ENCODE measurements around the gene GINS2. TPM values are rescaled to one million over a fixed set of nuclear protein-coding genes. Genes with fewer than 3 reads are reported as not detected.

Gene GINS2
- total RNA-seq, result 3.4 and 6.2 TPM in 2 replicates

- peak; percentile 55 to 91 for DNase-seq (ENCODE audit: low read depth in 2 of 2)
Observed at GRCh38 chr16:85688586-85689284, at the start of gene GINS2. GINS2 (minus strand) TSS chr16:85688954; CDS start chr16:85688898, 56 bp downstream.

DNA sequence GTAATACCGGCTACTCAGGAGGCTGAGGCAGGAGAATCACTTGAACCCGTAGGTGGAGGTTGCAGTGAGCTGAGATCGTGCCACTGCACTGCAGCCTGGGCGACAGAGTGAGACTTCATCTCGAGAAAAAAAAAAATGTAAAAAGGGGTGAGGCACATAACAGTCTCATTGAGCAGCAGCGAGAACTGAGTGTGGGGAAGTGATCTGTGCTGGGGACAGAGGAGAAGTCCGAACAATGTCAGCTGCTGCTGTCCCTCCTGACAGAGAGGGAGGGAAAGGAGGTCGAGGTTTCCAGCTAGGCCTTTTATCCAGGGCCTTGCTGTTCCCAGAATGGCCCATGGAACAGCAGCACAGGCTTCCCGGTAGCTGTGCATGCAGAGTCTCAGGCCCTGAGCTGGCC, 48.2 kb upstream of the GINS2 start:
- DNase-seq (ENCODE audit: low read depth in 2 of 2), result no peak

DNA sequence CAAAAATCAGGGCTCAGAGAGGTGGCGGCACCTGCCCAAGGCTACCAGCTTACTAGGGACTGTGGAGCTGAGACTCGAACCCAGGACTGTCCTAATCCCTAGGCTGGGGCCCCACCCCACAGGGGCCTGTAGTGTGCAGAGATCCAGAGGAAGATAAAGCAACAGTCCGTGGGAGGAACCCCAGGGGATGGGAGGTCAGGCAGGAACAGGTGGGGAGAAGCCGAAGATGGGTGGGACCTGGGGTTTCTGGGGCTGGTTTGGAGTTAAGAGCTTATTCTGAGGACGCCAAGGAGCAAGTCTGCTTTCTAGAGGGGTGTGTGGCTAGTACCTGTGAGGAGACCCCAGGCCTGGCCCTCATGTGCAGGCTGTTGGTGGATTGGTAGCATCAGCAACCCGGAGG, 47.2 kb upstream of the GINS2 start:
- DNase-seq (ENCODE audit: low read depth in 2 of 2), result no peak

- no peak for DNase-seq (ENCODE audit: low read depth in 2 of 2)
Observed at GRCh38 chr16:85735225-85735635, 46.5 kb upstream of the GINS2 start.

DNA sequence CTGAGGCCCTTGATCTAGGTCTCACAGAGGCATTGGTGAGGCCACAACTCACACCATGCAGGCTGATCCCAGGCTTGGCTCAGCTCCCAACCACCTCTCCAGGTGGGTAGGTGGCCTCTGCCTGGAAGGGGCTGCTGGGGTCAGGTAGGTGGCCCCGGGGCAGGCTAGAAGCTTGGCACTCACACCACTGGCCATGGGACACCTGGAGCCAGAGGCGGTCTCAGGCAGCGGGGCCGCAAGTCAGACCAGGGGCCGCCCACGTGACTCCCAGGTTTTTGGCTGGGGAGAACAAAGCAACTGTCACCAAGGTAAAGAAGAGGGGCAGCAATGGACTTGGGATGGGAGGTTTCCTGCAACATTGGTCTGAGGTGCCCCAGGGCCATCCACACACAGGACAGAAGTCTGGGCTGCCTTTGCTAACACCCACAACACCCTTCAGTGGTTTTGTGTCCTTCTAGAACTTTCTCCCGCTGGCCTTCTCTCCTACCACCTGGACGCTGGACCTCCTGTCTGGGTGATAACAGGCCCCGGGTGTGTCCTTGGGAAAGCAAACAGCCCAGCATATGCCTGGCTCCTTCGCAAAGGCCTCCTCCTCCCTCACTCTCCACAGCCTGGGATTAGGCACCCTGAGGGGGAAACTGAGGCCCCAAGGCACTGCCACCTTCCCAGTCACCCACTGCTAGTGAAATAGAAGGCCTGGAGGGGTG, 45.7 kb upstream of the GINS2 start:
- DNase-seq (ENCODE audit: low read depth in 2 of 2), result no peak

- DNase-seq (ENCODE audit: low read depth in 2 of 2), result no peak
Observed at GRCh38 chr16:85733839-85734170, 45.1 kb upstream of the GINS2 start.

DNA sequence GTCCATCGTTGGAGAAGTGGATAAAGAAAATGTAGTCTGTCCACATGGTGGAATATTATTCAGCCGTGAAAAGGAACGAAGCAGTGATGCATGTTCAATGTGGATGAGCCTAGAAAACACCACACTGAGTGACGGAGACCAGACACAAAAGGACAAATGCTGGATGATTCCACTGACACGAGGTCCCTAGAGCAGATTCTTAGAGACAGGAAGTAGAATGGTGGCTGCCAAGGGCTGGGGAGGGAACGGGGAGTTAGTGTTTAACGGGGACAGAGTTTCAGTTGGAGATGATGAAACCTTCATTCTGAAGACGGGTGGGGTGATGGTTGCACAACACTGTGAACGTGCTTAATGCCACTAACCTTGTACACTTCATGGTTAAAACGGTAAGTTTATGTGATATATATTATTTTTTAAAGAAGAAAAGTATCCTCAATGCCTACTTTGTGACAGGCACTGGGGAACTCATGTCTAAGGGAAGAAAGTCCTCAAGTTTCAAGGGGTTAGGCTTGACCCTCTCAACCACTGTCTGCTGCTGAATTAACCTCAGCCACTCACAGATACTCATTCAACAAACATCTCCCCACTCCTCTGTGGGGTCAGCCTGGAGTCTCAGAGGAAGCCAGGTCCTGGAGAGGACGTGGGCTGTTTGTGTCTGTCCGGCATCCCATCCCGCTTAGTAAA, 44.5 kb upstream of the GINS2 start:
- DNase-seq (ENCODE audit: low read depth in 2 of 2), result no peak

- DNase-seq (ENCODE audit: low read depth in 2 of 2), result no peak
Observed at GRCh38 chr16:85731179-85731578, 42.4 kb upstream of the GINS2 start.

- DNase-seq (ENCODE audit: low read depth in 2 of 2), result no peak
Observed at GRCh38 chr16:85730186-85730465, 41.4 kb upstream of the GINS2 start.

GRCh38 chr16:85729452-85730185, 40.9 kb upstream of the GINS2 start:
- no peak for DNase-seq (ENCODE audit: low read depth in 2 of 2)

- no peak for DNase-seq (ENCODE audit: low read depth in 2 of 2)
Observed at GRCh38 chr16:85728879-85729278, 40.1 kb upstream of the GINS2 start.

DNA sequence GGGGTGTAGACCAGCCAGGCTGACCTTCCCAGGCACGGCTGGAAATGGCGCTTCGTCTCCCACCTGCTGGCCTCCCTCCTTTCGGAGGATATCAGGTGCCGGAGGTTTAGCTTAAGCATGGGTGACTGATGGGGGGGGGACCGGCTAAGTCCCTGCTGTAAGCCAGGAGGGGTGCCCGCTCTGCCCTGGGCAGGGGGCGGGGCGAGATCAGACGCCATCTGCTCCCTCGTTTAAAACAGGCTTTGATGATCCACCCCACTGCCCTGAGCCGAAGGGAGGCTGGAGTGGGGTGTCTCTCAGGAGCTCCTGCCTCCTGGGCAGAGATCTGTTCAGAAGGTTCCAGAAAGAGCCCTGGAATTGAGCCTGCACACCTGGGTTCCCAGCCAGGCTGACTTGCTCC, 36.2 kb upstream of the GINS2 start:
- DNase-seq (ENCODE audit: low read depth in 2 of 2), result no peak

- no peak for DNase-seq (ENCODE audit: low read depth in 2 of 2)
Observed at GRCh38 chr16:85724126-85724879, 35.5 kb upstream of the GINS2 start.

DNA sequence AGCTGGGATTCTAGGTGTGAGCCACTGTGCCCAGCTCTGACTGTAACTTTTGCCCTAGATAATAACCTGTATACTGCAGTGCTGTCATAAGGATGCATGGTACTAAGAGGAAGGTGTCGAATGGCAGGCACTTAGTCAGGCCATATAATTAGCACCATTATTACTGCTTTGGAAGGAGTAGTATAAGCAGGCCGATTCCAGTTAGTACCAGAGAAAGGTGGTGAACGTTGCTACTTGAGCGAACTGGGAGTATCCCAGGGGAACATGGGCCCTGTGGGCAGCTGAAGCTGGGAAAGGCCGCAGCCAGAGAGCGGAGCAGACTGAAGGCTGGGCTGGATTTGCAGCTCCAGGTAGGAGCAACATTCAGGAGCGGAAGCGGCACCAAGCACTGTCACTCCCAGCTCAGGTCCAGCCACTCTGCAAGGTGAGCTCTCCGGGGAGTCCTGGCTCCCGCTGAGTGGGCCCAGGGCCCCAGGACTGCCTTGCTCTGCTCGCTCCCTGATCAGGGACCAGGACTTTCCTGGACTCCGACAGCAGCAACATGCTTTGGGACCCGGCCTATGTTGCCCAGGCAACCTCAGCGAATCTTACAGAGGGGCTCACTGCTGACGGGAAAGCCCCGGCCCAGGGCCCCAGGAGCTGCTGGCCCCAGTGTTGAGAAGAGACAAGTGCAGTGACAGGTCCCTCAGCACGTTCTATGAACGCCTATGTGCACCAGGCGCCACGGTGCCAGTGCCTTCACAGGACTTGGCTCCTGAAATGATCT, 33.6 kb upstream of the GINS2 start:
- DNase-seq (ENCODE audit: low read depth in 2 of 2), result no peak

DNA sequence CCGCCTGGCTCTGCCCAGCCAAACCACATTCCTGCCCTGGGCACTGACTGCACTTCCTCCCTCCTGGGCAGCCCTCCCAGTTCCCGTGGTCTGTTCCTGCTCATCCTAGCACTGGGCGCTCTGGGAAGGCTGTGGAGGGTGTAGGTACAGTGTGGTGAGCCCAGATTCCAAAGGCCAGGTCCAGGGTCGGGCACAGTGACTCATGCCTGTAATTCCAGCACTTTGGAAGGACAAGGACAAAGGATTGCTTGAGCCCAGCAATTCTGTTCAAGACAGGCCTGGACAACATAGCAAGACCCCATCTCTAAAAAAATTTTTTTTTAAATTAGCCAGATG, 31.5 kb upstream of the GINS2 start:
- no peak for DNase-seq (ENCODE audit: low read depth in 2 of 2)

DNA sequence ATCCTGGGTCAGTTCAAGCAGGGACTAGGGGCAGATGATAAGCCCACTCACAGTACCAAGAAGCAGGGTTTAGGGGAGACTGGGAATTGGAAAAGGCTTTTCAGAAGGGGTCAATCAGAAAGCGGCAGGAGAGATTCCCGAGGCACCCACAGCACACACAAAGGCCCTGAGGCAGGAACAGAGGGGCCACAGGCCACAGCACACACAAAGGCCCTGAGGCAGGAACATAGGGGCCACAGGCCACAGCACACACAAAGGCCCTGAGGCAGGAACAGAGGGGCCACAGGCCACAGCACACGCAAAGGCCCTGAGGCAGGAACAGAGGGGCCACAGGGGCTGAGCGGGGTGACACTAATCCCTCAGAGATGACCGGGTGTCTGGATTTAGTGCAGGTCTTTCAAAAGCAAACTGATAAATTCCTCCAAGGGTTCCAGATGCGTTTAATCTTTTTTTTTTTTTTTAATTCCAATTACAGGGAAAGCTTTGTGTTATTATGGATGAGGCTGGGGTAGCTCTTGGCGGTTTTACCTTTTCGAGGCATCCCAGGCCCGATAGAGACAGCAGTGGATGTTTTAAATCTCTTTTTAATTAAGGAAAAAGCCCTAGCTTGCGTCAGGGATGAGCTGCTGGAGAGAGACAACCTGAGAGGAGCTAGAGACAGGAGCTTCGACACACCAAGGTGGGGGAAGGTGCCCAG, 31.0 kb upstream of the GINS2 start:
- no peak for DNase-seq (ENCODE audit: low read depth in 2 of 2)

GRCh38 chr16:85718682-85719081, 29.9 kb upstream of the GINS2 start:
- peak in 1 of 2 donors; percentile 16 for DNase-seq (ENCODE audit: low read depth in 2 of 2)

- DNase-seq (ENCODE audit: low read depth in 2 of 2), result no peak
Observed at GRCh38 chr16:85718153-85718477, 29.4 kb upstream of the GINS2 start.

DNA sequence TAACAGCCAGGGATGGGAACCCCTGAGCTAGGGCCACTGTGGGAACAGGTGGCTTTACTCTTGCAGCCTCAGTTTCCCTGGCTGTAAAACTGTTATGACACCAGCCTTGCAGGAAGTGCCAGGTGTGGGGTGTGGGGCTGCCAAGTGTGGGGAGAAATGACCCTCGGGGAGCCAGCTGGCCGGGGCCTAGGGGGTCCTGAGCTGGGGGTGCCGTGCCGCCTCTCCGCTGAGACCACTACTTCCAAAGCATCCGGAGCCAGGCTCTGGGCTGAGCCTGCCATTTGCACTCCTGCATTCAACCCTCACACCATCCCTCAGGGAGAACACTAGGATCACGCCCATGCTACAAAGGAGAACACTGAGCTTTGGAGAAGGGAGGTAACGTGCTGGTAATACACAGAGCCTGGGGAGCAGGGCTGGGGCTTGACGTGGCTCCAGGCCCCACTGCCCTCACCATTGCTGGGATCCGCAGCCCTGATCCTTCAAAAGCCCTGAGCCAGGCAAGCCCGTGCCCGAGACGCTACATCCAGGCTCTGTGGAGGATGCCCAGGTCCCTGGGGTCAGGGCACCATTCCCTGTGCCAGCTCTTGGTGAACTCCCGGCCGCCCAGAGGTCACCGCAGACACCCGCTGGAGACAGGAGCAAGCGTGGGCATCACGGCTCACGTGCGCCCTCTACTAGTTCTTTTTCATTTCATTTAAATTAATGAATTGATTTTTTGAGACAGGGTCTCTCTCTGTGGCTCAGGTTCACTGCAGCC, 28.8 kb upstream of the GINS2 start:
- peak; percentile 23 to 69 for DNase-seq (ENCODE audit: low read depth in 2 of 2)

DNA sequence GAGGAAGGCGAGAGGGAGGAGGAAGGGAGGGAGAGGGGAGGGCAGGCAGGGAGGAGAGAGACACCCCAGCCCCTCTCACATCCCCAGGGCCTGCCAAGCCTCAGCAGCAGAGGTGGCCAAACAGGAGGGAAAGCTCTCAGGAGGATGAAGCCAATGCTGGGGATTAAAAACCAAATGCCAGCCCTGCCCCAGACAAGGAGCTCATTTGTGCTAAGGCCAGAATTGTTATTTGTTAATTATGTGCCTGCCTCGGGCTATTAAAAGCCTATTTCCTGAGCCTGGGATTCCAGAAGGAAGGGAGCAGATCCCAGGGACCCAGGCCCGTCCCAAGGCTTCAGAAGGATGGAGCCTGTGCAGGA, 27.9 kb upstream of the GINS2 start:
- no peak for DNase-seq (ENCODE audit: low read depth in 2 of 2)

All from dermis microvascular lymphatic vessel endothelial cell (primary cell).